NCI-H2107 treated with DMSO at 0.1 percent for 48 hours (cell line): Measurements from ENCODE around the gene PDE8A.
"Not testable (repeated sequence)": the region's sequence is repeated elsewhere in the genome, so short reads cannot be mapped to it uniquely, and the experiment has no call there.

Source experiments
- DNase-seq: peaks from one replicate; lab custom pipeline; 2025; ENCODE audit not compliant: unreplicated experiment; lab: John Stamatoyannopoulos, UW

PDE8A gene

GRCh38 chr15:84960391-84961113 lies 21.1 kb upstream of the PDE8A start:
- DNase-seq: no peak

DNA sequence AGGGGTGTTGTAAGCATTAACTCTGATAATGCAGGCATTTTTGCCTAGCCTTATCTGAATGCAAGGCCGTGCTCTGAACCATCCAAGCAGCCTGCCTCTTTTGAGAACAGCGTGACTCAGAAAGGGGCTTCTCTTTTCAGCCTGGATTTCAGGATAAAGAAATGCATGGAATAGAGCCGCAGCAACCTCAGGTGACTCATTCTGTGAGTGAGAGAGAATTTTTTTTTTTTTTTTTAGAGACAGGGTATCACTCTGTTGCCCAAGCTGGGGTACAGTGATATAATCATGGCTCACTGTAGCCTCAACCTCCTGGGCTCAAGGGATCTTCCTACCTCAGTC lies 20.6 kb upstream of the PDE8A start:
- DNase-seq: no peak

DNA sequence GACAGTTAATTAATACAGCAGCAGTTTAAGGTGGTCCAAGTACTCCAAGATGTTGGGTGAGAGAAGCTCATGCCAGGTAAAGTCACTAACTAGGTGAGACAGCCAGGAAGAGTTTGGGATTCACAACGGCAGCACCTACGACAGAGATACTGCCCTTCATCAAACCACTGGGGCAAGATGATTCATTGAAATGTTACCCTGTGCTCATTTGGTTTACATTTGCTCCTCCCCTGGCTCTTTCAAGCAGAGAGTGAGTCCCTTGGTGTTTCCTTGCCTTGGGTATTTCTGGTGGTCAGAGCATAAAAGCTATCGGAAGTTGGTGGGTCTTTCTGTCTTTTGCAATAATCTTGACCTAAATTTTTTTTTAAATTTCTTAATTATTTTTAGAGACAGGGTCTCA lies 19.9 kb upstream of the PDE8A start:
- no peak for DNase-seq

- no peak for DNase-seq
Observed at GRCh38 chr15:84962955-84963354, 18.7 kb upstream of the PDE8A start.

DNA sequence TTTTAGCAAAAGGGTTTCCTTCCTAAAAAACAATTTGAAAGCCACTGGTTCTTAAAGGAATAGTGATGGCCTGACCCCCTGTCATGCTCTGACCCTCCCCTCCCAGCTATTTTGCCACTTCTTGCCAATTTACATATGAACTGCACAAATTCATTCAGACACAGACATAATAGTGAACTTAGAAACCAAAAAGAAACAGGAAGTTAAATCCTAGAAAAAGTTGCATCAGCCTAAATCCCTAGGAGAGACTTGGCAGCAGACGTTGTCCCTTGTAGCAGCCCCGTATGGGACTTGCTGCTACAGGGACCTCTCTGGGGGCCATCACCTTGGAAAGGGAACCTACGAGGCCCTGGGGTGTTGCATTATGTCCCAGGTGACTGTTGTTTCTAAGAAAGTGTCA lies 14.3 kb upstream of the PDE8A start:
- no peak for DNase-seq

DNA sequence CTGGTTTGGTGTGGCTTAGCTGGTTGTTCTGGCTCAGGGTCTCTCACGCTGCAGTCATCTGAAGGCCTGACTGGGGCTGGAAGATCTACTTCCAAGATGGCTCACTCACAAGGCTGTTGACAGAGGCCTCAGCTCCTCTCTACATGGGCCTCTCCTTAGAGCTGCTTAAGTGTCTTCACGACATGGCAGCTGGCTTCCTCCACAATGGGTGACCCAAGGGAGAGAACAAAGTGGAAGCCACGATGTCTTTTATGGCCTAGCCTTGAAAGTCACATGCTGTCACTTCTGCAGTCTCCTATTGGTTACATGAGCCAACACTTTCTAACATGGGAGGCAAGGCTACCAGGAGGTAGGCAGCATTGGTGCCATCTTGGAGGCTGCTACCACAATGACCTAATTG lies 13.4 kb upstream of the PDE8A start:
- no peak for DNase-seq

DNA sequence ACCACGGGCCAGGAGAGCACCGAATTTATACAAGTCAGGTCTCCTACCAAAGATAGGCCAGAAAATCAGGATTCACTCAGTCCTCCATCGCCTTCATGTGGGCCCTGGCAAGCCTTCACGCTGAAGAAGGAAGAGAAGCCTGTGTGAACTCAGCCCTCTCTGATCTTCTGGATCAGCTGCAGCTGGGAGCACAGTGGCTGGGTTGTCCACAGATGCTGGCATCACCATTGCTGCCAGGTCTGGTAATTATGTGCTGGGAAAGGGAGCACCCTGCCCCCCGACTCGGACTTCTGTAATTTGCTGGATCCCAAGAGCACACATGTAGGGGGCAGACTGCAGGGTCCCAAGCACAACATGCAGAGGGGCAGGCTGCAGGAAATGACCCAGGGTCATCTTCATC lies 12.4 kb upstream of the PDE8A start:
- DNase-seq: no peak

DNA sequence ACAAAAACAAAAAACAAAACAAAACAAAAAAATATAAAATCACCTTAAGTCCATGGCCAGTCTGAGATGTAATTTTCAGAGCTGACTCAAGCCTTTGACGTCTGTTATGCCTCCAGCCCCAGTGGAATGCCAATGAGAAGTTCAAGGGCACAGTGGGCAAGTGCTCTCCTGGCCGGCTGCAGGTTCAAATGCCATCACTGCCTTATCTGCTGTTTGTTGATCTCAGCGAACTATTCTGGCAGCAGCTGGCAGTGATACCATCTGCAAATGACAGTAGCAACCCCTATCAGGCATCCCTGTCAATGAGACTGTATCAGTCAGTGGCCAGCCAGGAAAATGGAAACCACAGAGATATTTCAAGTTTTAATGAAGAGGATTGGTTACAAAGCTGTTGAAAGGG lies 10.8 kb upstream of the PDE8A start:
- no peak for DNase-seq

- DNase-seq: no peak
Observed at GRCh38 chr15:84973492-84974460, 7.9 kb upstream of the PDE8A start.

GRCh38 chr15:84975871-84976351 lies 5.7 kb upstream of the PDE8A start:
- no peak for DNase-seq

GRCh38 chr15:84976746-84977345 lies 4.8 kb upstream of the PDE8A start:
- DNase-seq: no peak

DNA sequence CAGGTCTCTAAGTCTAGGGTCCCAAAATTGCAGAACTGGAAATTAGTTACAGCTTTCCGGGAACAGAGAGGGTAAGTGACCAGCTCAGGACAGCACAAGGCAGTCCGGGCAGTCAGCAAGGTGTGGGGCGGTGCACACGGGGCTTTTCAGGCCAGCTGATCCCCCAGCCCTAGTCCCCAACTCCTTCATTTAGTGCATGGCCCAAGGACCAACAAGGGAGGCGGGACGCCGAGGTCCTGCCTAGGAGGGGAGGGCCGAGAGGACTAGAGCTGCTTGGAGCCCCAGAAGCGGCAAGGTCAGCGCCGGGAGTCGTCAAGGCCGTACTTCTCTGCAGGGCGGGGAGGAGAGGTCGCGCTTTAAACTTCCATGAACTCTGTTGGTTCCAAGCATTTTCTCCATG lies 2.0 kb upstream of the PDE8A start:
- DNase-seq: no peak

- peak; percentile 18 for DNase-seq
Observed at GRCh38 chr15:84980196-84981053, 1.2 kb upstream of the PDE8A start.

GRCh38 chr15:84981054-84981710 lies 474 bp upstream of the PDE8A start:
- DNase-seq: peak; percentile 53

GRCh38 chr15:84982301-84982920 lies 755 bp downstream of the PDE8A start:
- DNase-seq: no peak

- DNase-seq: no peak
Observed at GRCh38 chr15:84983294-84983693, 1.6 kb downstream of the PDE8A start.

- no peak for DNase-seq
Observed at GRCh38 chr15:84983711-84984110, 2.1 kb downstream of the PDE8A start.

GRCh38 chr15:84985158-84985557 lies 3.5 kb downstream of the PDE8A start:
- no peak for DNase-seq

DNA sequence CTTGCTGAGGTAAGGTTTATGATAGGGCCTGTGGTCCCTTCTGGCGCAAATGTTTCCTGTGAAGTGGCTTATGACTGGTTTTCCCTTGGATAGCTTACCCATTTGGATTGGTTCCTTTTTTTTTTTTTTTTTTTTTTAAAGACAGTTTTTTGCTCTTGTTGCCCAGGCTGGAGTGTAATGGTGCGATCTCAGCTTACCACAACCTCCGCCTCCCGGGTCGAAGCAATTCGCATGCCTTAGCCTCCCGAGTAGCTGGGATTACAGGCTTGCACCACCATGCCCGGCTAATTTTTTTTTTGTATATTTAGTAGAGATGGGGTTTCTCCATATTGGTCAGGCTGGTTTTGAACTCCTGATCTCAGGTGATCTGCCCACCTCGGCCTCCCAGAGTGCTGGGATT lies 5.7 kb downstream of the PDE8A start:
- not testable (repeated sequence) for DNase-seq
